GM19397 (cell line): ENCODE data around the gene UPF1.

Source experiments
- ATAC-seq: cut with Tn5 transposase; IDR thresholded peaks from one replicate; pipeline ENCODE4 v1.9.1; 2021; ENCODE audit warnings: mild to moderate bottlenecking, moderate library complexity; ENCODE audit not compliant: unreplicated experiment

The UPF1 gene

GRCh38 chr19:18833849-18834643 lies 2.3 kb downstream of the UPF1 start:
- ATAC-seq: no peak

GRCh38 chr19:18834644-18834984 lies 2.9 kb downstream of the UPF1 start:
- ATAC-seq: no peak

- ATAC-seq: no peak
These were observed 7.9 kb downstream of the UPF1 start for GRCh38 chr19:18839465-18840287.

GRCh38 chr19:18840288-18841267 lies 8.8 kb downstream of the UPF1 start:
- ATAC-seq: no peak

- no peak for ATAC-seq
These were observed 9.6 kb downstream of the UPF1 start for GRCh38 chr19:18841400-18841799.

- no peak for ATAC-seq
These were observed 10.4 kb downstream of the UPF1 start for GRCh38 chr19:18842166-18842565.

GRCh38 chr19:18843960-18844359 lies 12.2 kb downstream of the UPF1 start:
- no peak for ATAC-seq

- no peak for ATAC-seq
These were observed 13.1 kb downstream of the UPF1 start for GRCh38 chr19:18844806-18845329.

GRCh38 chr19:18845961-18846360 lies 14.2 kb downstream of the UPF1 start:
- ATAC-seq: no peak

GRCh38 chr19:18846862-18847548 lies 15.2 kb downstream of the UPF1 start:
- no peak for ATAC-seq

GRCh38 chr19:18847549-18848463 lies 16.0 kb downstream of the UPF1 start:
- ATAC-seq: no peak

GRCh38 chr19:18848878-18849661 lies 17.3 kb downstream of the UPF1 start:
- no peak for ATAC-seq

GRCh38 chr19:18849838-18850400 lies 18.2 kb downstream of the UPF1 start:
- no peak for ATAC-seq

- no peak for ATAC-seq
These were observed 19.0 kb downstream of the UPF1 start for GRCh38 chr19:18850471-18851375.

GRCh38 chr19:18851673-18852325 lies 20.0 kb downstream of the UPF1 start:
- ATAC-seq: no peak

- no peak for ATAC-seq
These were observed 20.9 kb downstream of the UPF1 start for GRCh38 chr19:18852648-18853047.
